Caki2 (cell line): Measurements from ENCODE around the gene LYPD6B. TPM values are rescaled to one million over a fixed set of nuclear protein-coding genes. Genes with fewer than 3 reads are reported as not detected.

Experiments
- DNase-seq: peaks from one replicate; pipeline ENCODE4 v3.0.0-alpha.2; 2015; ENCODE audit warnings: low read depth
- in situ Hi-C: cut with HindIII; loops from 2 replicates; pipeline ENCODE4 v1.10.0; 2016; ENCODE audit warnings: low sequenced_read_pairs, low pct_unique_long_range_greater_than_20kb, mixed read lengths
- total RNA-seq: library from RNA; depleted of rRNA; stranded (reverse); fragments of >200 nt; shearing (Covaris generic); gene quantifications from 2 replicates; pipeline ENCODE4 v1.2.3, GENCODE V29; 2014; ENCODE audit warnings: low replicate concordance

LYPD6B gene
- total RNA-seq, 1 experiment from 2014 or later = not detected

DNA sequence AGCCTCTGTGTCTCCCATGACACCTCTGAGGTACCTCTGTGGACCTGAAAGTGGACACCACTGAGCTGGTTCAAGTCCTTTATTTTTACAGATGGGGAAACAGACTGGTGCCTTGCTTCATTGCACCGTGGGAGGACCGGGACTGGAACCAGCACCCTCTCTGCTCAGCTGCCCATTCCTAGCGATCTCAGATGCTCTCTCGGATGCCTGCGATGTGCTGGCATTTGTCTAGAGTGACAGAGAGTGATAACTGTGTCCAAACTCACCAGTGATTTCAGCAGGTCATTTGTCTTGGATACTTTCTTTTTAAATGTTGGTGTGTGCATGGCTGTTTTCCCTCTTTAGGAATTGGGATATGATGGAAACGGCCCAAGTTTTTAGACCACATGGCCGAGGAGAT is 30.1 kb upstream of the LYPD6B start:
- in situ Hi-C loops = no loop called here
- DNase-seq = no peak

GRCh38 chr2:149009576-149010461 is 28.7 kb upstream of the LYPD6B start:
- in situ Hi-C loops = no loop called here
- no peak for DNase-seq

- in situ Hi-C loops = no loop called here
Observed at GRCh38 chr2:149012545-149012944, 26.0 kb upstream of the LYPD6B start.

DNA sequence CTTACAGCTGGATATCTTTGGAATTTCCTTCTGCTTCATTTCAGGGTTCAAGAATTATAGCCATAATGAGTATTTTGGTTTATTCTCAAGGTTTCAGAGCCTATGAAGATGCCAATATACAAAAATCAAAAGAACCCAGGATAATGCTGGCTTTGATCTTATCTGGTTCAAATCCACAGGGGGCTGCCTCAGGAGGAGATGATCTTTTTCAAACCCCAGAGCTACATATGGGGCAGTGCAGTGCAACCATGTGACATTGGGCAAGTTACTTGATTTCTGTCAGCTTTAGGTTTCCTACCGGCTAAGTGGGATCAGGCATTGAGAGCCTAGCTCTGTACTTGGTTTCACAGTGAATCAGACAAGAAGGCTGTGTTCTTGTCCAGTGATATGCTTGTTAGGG is 23.0 kb upstream of the LYPD6B start:
- in situ Hi-C loops = no loop called here
- no peak for DNase-seq

More at GRCh38 chr2:149012545-149012944, 26.0 kb upstream of the LYPD6B start:
- DNase-seq = no peak

- in situ Hi-C loops = no loop called here
Observed at GRCh38 chr2:149015926-149016563, 22.5 kb upstream of the LYPD6B start.

GRCh38 chr2:149017116-149017985 is 21.1 kb upstream of the LYPD6B start:
- peak; percentile 53 for DNase-seq
- in situ Hi-C loops = no loop called here

More at GRCh38 chr2:149015926-149016563, 22.5 kb upstream of the LYPD6B start:
- DNase-seq = no peak

DNA sequence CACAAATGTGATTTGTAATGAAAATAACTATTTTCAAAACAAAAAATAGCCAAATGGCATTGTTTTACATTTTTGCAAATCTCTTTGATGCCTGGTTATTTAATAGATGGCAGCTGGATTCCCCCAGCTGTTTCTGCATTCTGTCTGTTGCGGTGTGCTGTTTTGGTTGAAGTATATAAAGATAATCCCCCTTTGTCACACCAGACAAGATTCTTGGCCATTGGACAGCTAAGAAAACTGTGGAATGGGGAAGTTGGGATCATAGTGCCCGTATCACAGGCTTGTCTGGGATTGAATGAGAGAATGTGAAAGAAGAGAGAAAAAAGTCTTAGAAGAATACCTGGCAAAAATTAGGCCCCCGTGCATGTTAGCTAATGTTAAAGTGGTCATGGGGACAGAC is 19.5 kb upstream of the LYPD6B start:
- no peak for DNase-seq
- in situ Hi-C loops = no loop called here

DNA sequence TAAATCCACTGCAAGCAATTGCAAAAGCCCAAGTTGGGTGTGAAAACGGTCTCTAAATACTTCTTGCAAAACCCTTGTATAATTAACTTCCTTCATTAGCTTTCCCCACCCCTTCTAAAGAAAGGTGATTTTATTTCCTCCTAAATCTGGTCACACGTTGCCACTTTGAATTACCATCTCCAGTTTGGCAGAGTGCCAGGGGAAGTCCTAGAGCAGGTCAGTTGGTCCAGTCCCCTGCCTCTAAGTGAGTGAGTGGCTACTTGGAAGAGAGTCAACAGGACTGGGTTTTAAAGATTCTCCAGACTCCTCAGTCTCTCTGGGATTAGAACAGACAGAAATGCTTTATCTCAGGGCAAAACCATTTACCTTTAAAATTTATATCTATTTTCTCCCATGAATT is 18.7 kb upstream of the LYPD6B start:
- DNase-seq = peak; percentile 18
- in situ Hi-C loops = no loop called here

GRCh38 chr2:149020432-149020851 is 18.1 kb upstream of the LYPD6B start:
- DNase-seq = no peak
- in situ Hi-C loops = no loop called here

DNA sequence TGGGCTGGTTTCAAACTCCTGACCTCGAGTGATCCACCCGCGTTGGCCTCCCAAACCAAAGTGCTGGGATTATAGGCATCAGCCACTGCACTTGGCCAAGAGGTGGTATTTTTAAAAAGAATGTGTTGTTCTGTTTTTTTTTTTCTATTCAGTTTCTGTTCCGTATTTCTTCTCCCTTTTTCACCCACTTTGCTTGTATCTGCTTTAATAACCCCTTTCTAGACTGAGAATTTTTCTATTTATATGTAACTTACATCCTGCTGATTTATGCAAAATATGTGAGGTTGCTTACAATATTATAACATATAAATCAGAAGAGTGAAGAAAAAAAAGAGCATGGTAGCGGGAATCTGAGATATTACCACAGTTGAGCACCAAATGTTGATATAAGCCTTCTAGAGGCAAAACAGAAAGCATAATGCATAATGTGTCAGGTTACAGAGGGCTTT is 17.2 kb upstream of the LYPD6B start:
- in situ Hi-C loops = no loop called here
- DNase-seq = no peak

DNA sequence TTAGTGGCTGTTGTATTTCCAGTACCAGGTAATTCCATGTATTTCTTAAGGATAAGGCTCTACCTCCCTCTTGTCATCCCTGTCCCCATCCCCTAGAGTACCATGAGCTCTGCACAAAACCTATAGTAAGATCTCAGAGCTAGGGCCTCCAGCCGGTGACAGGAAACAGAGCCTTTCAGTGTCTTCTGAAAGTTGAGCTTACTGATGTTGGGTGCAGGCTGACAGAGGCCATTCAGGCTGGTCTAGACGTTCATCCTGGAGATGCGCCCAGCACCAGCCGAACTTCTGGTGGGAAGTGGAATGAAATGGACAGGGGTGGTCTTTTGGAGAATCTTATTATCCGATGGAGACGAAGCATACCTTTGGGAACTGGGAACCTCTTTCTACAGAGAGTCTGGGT is 16.7 kb upstream of the LYPD6B start:
- in situ Hi-C loops = no loop called here
- DNase-seq = no peak

- in situ Hi-C loops = no loop called here
- no peak for DNase-seq
Observed at GRCh38 chr2:149023091-149023490, 15.4 kb upstream of the LYPD6B start.

- DNase-seq = no peak
- in situ Hi-C loops = no loop called here
Observed at GRCh38 chr2:149027590-149028250, 10.8 kb upstream of the LYPD6B start.

GRCh38 chr2:149028377-149028776 is 10.1 kb upstream of the LYPD6B start:
- DNase-seq = no peak
- in situ Hi-C loops = no loop called here

DNA sequence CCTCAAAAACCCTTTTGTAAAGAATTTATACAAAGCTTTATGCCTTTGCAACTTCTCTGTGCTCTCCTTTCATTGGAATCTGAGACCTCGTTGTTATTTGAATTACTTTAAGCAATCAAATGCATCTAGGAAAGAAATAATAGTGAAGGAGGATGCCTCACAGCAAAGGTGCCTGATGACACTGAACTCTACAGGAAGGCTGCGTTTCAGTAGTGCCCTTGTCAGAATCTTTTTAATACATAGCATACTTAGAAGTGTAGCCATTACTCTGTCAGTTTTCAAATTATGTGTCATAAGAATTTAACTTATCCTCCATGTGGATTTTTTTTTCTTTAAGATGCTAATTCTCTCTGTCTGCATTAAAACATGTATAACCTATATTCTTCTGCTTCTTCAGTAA is 9.6 kb upstream of the LYPD6B start:
- DNase-seq = no peak
- in situ Hi-C loops = no loop called here

- DNase-seq = no peak
- in situ Hi-C loops = no loop called here
Observed at GRCh38 chr2:149029307-149029965, 9.1 kb upstream of the LYPD6B start.

DNA sequence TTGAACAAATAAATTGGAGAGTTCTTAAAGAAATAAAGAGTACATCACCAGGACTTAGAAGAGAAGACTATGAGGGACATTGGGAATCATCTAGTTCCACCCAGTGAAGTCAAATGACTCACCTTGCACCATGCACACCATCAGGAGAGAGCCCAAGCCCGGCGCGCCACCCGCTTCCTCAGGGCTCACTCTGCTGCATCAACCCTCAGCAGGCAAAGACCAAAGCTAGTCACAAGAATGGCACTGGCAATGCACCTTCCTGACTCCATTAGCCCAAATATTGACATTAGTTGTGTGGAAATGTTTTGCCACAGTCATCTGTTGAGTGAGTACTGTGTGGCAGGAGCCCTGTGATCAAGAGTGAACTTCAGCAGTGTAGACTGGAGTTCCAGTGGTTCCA is 7.1 kb upstream of the LYPD6B start:
- in situ Hi-C loops = no loop called here
- DNase-seq = no peak

DNA sequence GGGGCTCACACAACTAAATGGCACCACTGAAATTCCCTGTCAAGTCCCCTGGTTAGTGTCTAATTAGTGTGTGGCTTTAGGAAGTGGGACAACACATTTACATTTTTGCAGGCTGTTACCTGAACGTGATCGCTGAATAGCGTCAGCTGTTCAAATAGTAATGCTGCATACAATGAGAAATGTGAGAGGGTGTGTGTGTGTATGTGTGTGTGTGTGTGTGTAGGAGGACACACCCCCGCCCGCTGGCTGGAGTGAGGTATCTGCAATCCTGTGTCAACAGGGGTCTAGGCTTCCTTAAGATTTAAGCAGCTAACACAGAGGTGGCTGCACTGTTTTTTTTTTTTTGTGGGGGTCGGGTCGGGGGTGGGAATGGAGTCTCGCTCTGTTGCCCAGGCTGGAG is 4.8 kb upstream of the LYPD6B start:
- in situ Hi-C loops = no loop called here
- DNase-seq = no peak
